GM23338 (cell line): ENCODE results near the gene MTERF4. TPM values are rescaled to one million over a fixed set of nuclear protein-coding genes. Genes with fewer than 3 reads are reported as not detected.

ENCODE experiments used
- ATAC-seq: fragments of 200-7000 bp; cut with Tn5 transposase; 3 replicates; pipeline ENCODE4 v1.9.1; 2020
- DNase-seq: peaks from one replicate; pipeline ENCODE4 v3.0.0-alpha.2; 2015; ENCODE audit warnings: low spot score
- H2AFZ ChIP-seq: fragments of 200-600 bp; sonication (generic); 2 replicates; pipeline ENCODE4 v1.8.0; 2016; ENCODE audit warnings: antibody characterized with exemption, mild to moderate bottlenecking, moderate library complexity
- H3F3A ChIP-seq: fragments of 200-600 bp; sonication (generic); replicated peaks from 2 replicates; pipeline ENCODE4 v1.8.0; 2017; ENCODE audit warnings: antibody characterized with exemption, mixed run types, low read depth
- H3K27ac ChIP-seq: fragments of 200-600 bp; sonication (generic); 2 replicates; pipeline ENCODE4 v1.6.1; 2016; ENCODE audit warnings: low read depth
- H3K27me3 ChIP-seq: fragments of 200-600 bp; sonication (generic); 2 replicates; pipeline ENCODE4 v1.8.0; 2016; ENCODE audit warnings: mild to moderate bottlenecking, mixed run types, moderate library complexity; ENCODE audit not compliant: insufficient read depth
- H3K36me3 ChIP-seq: fragments of 200-600 bp; sonication (generic); 2 replicates; pipeline ENCODE4 v1.8.0; 2016; ENCODE audit warnings: mild to moderate bottlenecking; ENCODE audit not compliant: insufficient read depth
- H3K4me1 ChIP-seq: fragments of 200-600 bp; sonication (generic); 2 replicates; pipeline ENCODE4 v1.8.0; 2016; ENCODE audit warnings: mild to moderate bottlenecking, moderate library complexity; ENCODE audit not compliant: insufficient read depth
- H3K4me2 ChIP-seq: fragments of 200-600 bp; sonication (generic); 2 replicates; pipeline ENCODE4 v1.7.1; 2017; ENCODE audit warnings: mixed run types
- H3K4me3 ChIP-seq: fragments of 200-600 bp; sonication (generic); 2 replicates; pipeline ENCODE4 v1.6.1; 2016; ENCODE audit warnings: mixed run types
- H3K79me2 ChIP-seq: fragments of 200-600 bp; sonication (generic); replicated peaks from 2 replicates; pipeline ENCODE4 v1.8.0; 2017; ENCODE audit warnings: mild to moderate bottlenecking; ENCODE audit not compliant: insufficient read depth
- H3K9me2 ChIP-seq: fragments of 200-600 bp; sonication (generic); 2 replicates; pipeline ENCODE4 v1.8.0; 2017; ENCODE audit not compliant: insufficient read depth
- H4K20me1 ChIP-seq: fragments of 200-600 bp; sonication (generic); replicated peaks from 2 replicates; pipeline ENCODE4 v1.8.0; 2017; ENCODE audit warnings: mild to moderate bottlenecking; ENCODE audit not compliant: insufficient read depth
- H3K27ac Mint-ChIP-seq: 2 replicates; pipeline ENCODE4 v1.8.0; 2020; ENCODE audit warnings: inconsistent platforms, mild to moderate bottlenecking, moderate library complexity, mixed read lengths
- H3K27me3 Mint-ChIP-seq: 3 replicates; pipeline ENCODE4 v1.8.0; 2022; ENCODE audit warnings: low read depth, mild to moderate bottlenecking, moderate library complexity, mixed read lengths, inconsistent platforms; ENCODE audit not compliant: insufficient read depth, poor library complexity
- H3K36me3 Mint-ChIP-seq: 3 replicates; pipeline ENCODE4 v1.8.0; 2021; ENCODE audit warnings: low read depth, mild to moderate bottlenecking, inconsistent platforms, moderate library complexity, mixed read lengths
- H3K4me1 Mint-ChIP-seq: 3 replicates; pipeline ENCODE4 v1.8.0; 2020; ENCODE audit warnings: mild to moderate bottlenecking, inconsistent platforms, mixed read lengths
- H3K4me3 Mint-ChIP-seq: 3 replicates; pipeline ENCODE4 v1.8.0; 2021; ENCODE audit warnings: moderate library complexity, mild to moderate bottlenecking, inconsistent platforms, mixed read lengths
- H3K9me3 Mint-ChIP-seq: 3 replicates; pipeline ENCODE4 v1.8.0; 2020; ENCODE audit warnings: moderate library complexity, mild to moderate bottlenecking, inconsistent platforms, mixed read lengths
- CREB1 ChIP-seq: fragments of 250-450 bp; sonication (Bioruptor Pico); IDR thresholded peaks from 2 replicates; pipeline ENCODE4 v1.5.0; 2020; ENCODE audit warnings: low read depth, mild to moderate bottlenecking, moderate library complexity
- CTCF ChIP-seq, 2 experiments: fragments of 200-600 bp in 1 of 2; sonication (generic) in 1 of 2; conservative IDR thresholded peaks; 2 replicates each; pipeline versions ENCODE4 v1.5.1 to v1.6.1; 2016 to 2017; ENCODE audit warnings: antibody characterized with exemption in 2 of 2, low read depth in 2 of 2, mild to moderate bottlenecking in 2 of 2, moderate library complexity in 1 of 2
- ETS1 ChIP-seq: IDR thresholded peaks from 2 replicates; pipeline ENCODE4 v1.6.1; 2016; ENCODE audit warnings: antibody characterized with exemption
- EZH2 ChIP-seq: fragments of 200-600 bp; sonication (generic); IDR thresholded peaks from one replicate; pipeline ENCODE4 v1.8.0; 2017; ENCODE audit warnings: antibody characterized with exemption, mild to moderate bottlenecking, low read depth; ENCODE audit not compliant: unreplicated experiment
- EZH2phosphoT487 ChIP-seq: fragments of 200-600 bp; sonication (generic); IDR thresholded peaks from one replicate; pipeline ENCODE4 v1.8.1; 2018; ENCODE audit warnings: antibody characterized with exemption; ENCODE audit not compliant: unreplicated experiment
- JUNB ChIP-seq: IDR thresholded peaks from one replicate; pipeline ENCODE4 v1.6.1; 2016; ENCODE audit warnings: antibody characterized with exemption; ENCODE audit not compliant: unreplicated experiment
- NANOG ChIP-seq: IDR thresholded peaks from 2 replicates; pipeline ENCODE4 v1.6.1; 2016; ENCODE audit warnings: antibody characterized with exemption, borderline replicate concordance
- POLR2AphosphoS5 ChIP-seq: IDR thresholded peaks from 2 replicates; pipeline ENCODE4 v1.6.1; 2016; ENCODE audit warnings: antibody characterized with exemption, low read depth
- STAT1 ChIP-seq: IDR thresholded peaks from one replicate; pipeline ENCODE4 v1.6.1; 2016; ENCODE audit warnings: antibody characterized with exemption; ENCODE audit not compliant: unreplicated experiment
- ZNF114 ChIP-seq: fragments of 250-450 bp; sonication (Bioruptor Pico); IDR thresholded peaks from 2 replicates; pipeline ENCODE4 v1.5.0; 2020; ENCODE audit warnings: mild to moderate bottlenecking, moderate library complexity
- ZNF331 ChIP-seq: fragments of 250-450 bp; sonication (Bioruptor Pico); IDR thresholded peaks from 2 replicates; pipeline ENCODE4 v1.5.0; 2020; ENCODE audit warnings: low read depth, mild to moderate bottlenecking, moderate library complexity
- ZNF462 ChIP-seq: fragments of 250-450 bp; sonication (Bioruptor Pico); IDR thresholded peaks from 2 replicates; pipeline ENCODE4 v1.5.0; 2020; ENCODE audit warnings: mild to moderate bottlenecking, moderate library complexity
- polyA plus RNA-seq: library from polyadenylated mRNA; unstranded; fragments of >200 nt; fragmentation: Nextera tagmentation; extraction: Ambion mirVana; gene quantifications from 2 replicates; pipeline ENCODE4 v1.2.1, GENCODE V29; 2016
- total RNA-seq: library from RNA; depleted of rRNA; stranded (reverse); fragments of >200 nt; shearing (Covaris generic); gene quantifications from 2 replicates; pipeline ENCODE4 v1.2.3, GENCODE V29; 2014
- TF ChIP-seq, protein P1 (sequence below): IDR thresholded peaks from one replicate; pipeline ENCODE4 v1.6.1; 2018; ENCODE audit warnings: antibody characterized with exemption; ENCODE audit not compliant: unreplicated experiment

Gene MTERF4
- total and polyA plus RNA-seq, 2 experiments from 2014 or later: 15.3 to 63.6 TPM

GRCh38 chr2:241092677-241093076, 9.4 kb downstream of the MTERF4 start:
- peaks cover 16% of the 10 kb centered on the region for H3K79me2 ChIP-seq
- H3K36me3 ChIP-seq: peaks cover 21% of the 10 kb centered on the region
- Mint-ChIP-seq H3K27me3 (peaks cover 8% of the 10 kb centered on the region), H3K9me3 (no peaks in the 10 kb centered on the region), H3K36me3 (peaks cover 61% of the 10 kb centered on the region), H3K27ac (no peak overlapping the region), H3K4me1 (peaks cover 13% of the 10 kb centered on the region), H3K4me3 (no peak overlapping the region)
- no peak overlapping the region for H2AFZ ChIP-seq
- H3F3A ChIP-seq: no peaks in the 10 kb centered on the region
- no peak overlapping the region for H3K4me2 ChIP-seq
- no peak overlapping the region for H3K4me3 ChIP-seq
- no peaks in the 10 kb centered on the region for H3K9me2 ChIP-seq
- H4K20me1 ChIP-seq: peaks cover 18% of the 10 kb centered on the region
- DNase-seq (no peak), ATAC-seq (no peak)
- H3K27me3 ChIP-seq: no peaks in the 10 kb centered on the region
- H3K4me1 ChIP-seq: peaks cover 11% of the 10 kb centered on the region; the same call in 1 of the 2 replicates
- H3K27ac ChIP-seq: no peak overlapping the region
- TF ChIP-seq STAT1: no peak
- no peak for TF ChIP-seq ETS1
- TF ChIP-seq, protein P1, sequence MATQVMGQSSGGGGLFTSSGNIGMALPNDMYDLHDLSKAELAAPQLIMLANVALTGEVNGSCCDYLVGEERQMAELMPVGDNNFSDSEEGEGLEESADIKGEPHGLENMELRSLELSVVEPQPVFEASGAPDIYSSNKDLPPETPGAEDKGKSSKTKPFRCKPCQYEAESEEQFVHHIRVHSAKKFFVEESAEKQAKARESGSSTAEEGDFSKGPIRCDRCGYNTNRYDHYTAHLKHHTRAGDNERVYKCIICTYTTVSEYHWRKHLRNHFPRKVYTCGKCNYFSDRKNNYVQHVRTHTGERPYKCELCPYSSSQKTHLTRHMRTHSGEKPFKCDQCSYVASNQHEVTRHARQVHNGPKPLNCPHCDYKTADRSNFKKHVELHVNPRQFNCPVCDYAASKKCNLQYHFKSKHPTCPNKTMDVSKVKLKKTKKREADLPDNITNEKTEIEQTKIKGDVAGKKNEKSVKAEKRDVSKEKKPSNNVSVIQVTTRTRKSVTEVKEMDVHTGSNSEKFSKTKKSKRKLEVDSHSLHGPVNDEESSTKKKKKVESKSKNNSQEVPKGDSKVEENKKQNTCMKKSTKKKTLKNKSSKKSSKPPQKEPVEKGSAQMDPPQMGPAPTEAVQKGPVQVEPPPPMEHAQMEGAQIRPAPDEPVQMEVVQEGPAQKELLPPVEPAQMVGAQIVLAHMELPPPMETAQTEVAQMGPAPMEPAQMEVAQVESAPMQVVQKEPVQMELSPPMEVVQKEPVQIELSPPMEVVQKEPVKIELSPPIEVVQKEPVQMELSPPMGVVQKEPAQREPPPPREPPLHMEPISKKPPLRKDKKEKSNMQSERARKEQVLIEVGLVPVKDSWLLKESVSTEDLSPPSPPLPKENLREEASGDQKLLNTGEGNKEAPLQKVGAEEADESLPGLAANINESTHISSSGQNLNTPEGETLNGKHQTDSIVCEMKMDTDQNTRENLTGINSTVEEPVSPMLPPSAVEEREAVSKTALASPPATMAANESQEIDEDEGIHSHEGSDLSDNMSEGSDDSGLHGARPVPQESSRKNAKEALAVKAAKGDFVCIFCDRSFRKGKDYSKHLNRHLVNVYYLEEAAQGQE: no peak
- no peak for TF ChIP-seq CTCF (conservative IDR thresholded peaks at IDR 0.05; ENCODE audit: low read depth in 2 of 2)
- TF ChIP-seq ZNF114 (CRISPR knock-in tag): no peak
- TF ChIP-seq EZH2phosphoT487: no peak
- TF ChIP-seq ZNF462 (CRISPR knock-in tag): no peak
- TF ChIP-seq POLR2AphosphoS5: no peak
- no peak for TF ChIP-seq ZNF331 (CRISPR knock-in tag)
- no peak for TF ChIP-seq NANOG
- TF ChIP-seq CREB1: no peak
- no peak for TF ChIP-seq JUNB
- TF ChIP-seq EZH2: no peak
